Measurements from ENCODE around the gene PPP1R2C.

Gene PPP1R2C

DNA sequence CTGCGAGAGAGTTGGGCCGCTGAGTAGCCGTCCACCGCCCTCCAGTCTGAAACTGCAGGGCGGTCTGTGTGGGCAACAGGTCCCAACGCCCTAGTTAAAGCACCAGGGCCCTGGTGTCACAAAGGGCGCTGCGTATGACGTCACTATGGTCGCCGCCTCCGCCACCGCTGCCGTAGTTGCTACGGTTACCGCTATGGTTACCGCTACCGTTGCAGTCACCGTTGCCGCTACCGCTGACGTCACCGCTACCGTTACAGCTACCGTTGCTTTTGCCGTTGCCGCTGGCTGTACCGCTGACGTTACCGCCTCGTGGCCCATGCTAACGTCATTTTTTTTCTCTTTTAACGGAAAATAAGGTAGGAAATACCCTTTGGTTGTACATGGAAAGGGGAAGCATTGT, at the start of gene PPP1R2C:
Gene PPP1R2C (minus strand): TSS at position 68 of the 400 bp plus-strand sequence. CDS start 84 bp downstream, outside the sequence.
- DNase-seq, result no peak

- DNase-seq, result peak; percentile 79
Observed at GRCh38 chrX:42825201-42825600, 47.2 kb upstream of the PPP1R2C start.

DNA sequence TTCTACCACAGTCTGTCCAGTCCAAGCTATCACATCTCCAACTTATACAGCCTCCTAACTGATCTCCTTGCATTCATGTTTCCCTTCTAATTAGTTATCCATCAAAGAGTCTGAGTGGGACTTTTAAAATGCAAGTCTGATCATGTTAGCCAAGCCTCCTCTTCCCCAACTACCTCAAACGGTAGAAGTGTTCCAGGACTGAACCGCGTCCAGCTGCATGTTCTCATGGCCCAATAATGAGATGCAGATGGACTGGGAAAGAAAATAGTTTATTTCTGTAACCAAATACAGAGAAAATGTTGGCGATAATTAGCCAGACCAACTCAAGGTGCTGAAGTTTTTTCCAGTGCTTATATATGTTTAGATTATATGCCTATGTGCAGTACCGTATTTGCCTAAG, 46.6 kb upstream of the PPP1R2C start:
- DNase-seq, result no peak

- DNase-seq, result no peak
Observed at GRCh38 chrX:42823443-42823842, 45.5 kb upstream of the PPP1R2C start.

GRCh38 chrX:42821803-42822443, 44.0 kb upstream of the PPP1R2C start:
- DNase-seq, result no peak

- peak; percentile 10 for DNase-seq
Observed at GRCh38 chrX:42818151-42818921, 40.4 kb upstream of the PPP1R2C start.

DNA sequence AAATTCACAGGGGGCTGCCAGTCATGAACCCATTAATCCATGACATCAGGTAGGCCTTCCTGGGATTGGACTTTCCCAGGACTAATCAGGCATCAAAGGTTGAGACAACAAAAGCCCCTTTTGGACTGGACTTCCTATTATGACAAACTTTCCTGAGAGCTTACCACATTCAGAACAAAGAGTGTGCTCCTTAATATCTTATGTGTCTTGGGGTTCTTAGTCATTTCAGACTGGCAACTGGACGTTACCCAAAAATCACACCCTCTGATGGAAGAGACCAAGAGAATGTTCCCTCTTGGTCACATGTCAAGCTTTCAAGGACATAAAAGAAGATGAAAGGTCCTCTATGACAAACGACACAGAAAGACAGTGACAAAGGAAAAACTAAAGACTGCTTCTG, 31.6 kb upstream of the PPP1R2C start:
- no peak for DNase-seq

DNA sequence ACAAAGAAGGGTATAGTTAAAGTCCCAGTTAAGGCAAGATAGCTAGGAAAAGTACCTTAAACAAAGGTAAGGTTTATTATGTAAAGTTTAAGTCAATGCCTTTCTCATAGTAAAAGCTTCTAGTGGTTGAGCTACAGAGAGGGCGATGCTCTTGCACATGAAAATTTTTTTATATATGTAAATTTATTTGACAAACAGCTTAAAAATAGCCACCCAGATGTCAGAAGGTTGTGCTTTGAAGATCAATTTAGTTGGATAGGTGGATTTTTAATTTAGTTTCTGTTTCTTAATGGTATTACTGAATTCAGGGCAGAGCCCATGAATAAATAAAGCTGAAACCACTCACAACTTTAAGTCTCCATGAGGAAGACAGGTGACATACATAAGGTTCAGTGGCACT, 29.4 kb upstream of the PPP1R2C start:
- DNase-seq, result no peak

DNA sequence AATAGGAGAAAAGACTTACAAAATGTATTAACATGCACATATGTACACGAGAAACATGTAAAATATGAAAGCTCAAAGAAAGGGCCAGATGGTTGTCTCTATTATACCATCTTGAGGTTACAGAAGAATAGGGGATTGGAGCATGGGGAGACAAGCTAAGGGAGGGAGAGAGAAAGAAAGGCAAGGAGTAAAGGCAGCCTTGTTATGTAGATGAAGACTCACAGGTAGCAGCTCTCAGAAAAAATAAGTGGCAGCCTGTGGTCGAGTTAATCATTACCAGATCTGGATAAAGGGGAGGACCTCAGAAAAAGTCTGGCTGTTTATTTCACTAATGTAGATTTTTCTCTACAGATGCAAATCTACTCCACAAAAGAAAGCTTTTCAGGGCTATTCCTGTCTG, 26.6 kb upstream of the PPP1R2C start:
- DNase-seq, result peak; percentile 52

DNA sequence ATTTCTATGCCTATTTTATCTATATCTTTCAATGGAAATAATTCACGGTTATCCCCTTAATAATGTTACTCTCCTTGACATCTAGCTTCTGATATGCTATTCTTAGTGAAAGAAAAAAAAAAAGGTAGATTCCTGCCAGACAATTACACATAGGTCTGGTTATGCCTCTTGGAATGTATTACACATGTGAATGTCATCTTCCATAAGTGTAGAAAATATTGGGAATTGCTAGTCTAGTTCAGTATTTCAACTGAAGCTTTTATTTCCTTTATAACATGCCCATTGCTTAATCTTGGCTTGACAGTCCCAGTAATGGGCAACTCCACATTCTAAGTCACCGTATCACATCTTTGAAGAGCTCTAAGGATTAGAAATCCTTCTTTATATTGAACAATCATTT, 25.4 kb upstream of the PPP1R2C start:
- no peak for DNase-seq

DNA sequence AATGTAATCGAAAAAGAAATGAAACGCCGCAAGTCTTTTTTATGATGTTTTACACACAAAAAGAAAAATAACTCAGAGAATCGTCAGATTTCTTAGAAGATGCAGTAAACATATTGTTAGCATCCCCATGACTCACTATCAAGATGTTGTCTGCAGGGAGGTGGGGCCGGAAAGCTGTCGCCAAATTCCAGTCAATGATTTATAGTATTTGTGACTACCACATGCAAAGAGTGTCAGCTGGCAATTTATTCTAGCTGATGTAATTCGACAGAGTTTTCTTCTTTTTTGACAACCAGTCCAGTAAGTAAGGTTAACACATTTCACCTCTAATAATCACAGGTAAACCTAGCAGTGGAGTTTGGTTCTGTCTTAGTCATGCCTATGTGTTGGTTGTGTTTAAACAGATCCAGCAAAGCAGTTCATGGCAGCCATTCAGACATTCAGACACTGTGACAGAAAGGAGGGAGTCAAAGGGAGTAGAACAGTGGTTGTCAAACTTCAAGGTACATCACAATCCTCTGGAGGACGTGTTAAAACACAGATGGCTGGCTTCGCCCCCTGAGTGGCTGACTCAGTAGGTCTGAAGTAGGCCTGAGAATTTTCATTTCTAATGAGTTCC, 19.8 kb upstream of the PPP1R2C start:
- DNase-seq, result no peak

- DNase-seq, result no peak
Observed at GRCh38 chrX:42783451-42783850, 5.5 kb upstream of the PPP1R2C start.

GRCh38 chrX:42776195-42776594, 1.8 kb downstream of the PPP1R2C start:
- no peak for DNase-seq

DNA sequence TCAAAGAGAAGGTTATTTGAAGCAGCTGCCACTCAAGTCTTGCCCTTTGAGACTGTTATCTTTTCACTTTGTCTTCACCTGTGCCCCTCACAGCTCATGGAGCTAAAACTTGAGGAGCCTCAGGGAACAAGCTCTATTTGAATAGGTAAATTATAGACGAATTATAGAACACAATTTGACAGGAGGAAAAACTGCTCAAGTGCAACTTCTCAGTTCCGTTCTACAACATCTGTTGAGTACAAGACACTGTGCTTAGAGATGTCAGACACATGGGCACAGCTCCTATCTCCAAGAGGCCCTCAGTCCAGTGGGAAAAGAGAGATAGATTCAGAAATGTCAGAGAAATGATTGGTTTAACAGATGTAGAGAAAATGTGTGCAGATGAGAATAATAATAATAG, 5.1 kb downstream of the PPP1R2C start:
- DNase-seq, result no peak

- DNase-seq, result no peak
Observed at GRCh38 chrX:42771506-42772335, 6.2 kb downstream of the PPP1R2C start.

DNA sequence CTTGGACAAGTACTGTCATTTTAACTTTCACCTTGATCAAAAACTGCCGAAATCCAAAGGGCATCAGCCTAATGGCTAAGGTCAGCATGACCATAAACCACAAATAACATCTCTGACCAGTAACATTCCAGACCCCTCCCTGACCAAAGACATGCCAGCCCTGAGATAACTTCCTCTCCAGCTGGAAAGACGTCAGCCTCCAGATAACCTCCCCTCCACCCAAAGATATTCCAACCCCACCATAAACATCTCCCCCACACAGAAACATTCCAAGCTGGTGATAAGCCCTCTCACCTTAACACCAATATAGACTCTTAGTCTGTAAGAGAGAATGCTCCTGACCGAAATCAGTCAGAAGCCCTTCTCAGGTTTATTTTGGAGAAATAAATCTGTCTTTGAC, 7.4 kb downstream of the PPP1R2C start:
- no peak for DNase-seq

GRCh38 chrX:42759881-42760280, 18.1 kb downstream of the PPP1R2C start:
- DNase-seq, result no peak

GRCh38 chrX:42755815-42756214, 22.1 kb downstream of the PPP1R2C start:
- DNase-seq, result no peak

GRCh38 chrX:42754603-42755002, 23.4 kb downstream of the PPP1R2C start:
- no peak for DNase-seq

- DNase-seq, result no peak
Observed at GRCh38 chrX:42754115-42754514, 23.8 kb downstream of the PPP1R2C start.

DNA sequence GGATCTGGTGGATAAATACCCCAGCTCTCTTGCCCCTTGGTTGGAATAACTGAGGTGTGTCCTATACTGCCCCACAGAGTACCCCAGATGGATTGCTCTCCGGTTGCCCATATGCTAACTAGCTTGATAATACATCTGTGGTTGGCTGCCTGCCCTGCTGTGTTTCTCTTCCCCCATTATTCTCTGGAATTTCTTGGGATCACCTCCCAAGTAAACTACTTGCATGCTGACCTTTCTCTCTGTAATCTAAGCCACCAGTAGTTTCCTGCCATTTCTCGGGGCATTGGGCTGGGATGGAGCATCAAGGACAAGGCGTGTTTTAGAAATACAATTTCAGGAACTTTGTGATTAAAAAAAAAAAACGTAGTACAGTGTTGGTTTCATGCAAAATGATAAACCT, 25.2 kb downstream of the PPP1R2C start:
- DNase-seq, result no peak

- no peak for DNase-seq
Observed at GRCh38 chrX:42751573-42751972, 26.4 kb downstream of the PPP1R2C start.
